ENCODE data around the gene RAB27A. TPM values are rescaled to one million over a fixed set of nuclear protein-coding genes. Genes with fewer than 3 reads are reported as not detected.

The RAB27A gene
- polyA plus RNA-seq, 1 of the 3 experiments (the other 2 are of a cell fraction): 9.6 TPM

DNA sequence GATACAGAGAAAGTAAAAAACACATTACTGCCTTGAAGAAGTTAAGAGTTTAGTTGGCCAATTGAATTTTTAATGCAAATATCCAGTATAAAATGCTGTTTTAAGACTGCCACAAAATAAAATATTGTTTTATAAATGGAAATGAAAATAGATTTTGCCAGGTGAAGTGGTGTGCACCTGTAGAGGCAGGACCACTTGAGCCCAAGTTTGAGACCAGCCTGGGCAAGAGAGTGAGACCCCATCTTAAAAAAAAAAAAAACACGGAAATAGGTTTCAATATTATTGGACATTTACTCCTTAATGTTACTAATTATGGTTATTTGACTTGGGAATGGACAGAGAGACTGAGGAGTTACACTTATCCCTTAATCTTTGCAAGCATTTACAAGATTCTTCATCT, 31.4 kb upstream of the RAB27A start (continued):
- TF ChIP-seq EP300 (IDR thresholded peaks at IDR 0.05; ENCODE audit: borderline replicate concordance in 1 of 2, low read depth in 1 of 2, low read length in 1 of 2): no peak

DNA sequence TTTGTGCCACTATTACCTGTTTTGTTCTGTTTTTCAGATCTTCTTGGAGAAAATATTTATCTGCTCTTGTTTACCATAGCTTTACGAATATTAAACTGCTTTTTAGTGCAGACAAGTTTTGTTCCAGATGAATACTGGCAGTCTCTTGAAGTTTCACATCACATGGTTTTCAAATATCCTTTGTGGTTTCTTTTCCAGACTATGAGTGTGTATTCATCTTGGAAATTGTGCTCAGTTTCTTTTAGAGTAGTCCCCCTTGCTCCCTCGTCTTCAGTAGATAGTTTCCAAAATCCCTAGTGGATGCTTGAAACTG, 30.6 kb upstream of the RAB27A start:
- Histone ChIP-seq H3K4me1 (ENCODE audit: control insufficient read depth in 1 of 2, insufficient read depth in 2 of 2, low read depth in 1 of 2, low read length in 1 of 2) (peaks cover 4 to 6% of the 10 kb centered on the region in 2 experiments; a peak in 3 of 4 replicates), H3K9me2 (no peaks in the 10 kb centered on the region), H3K27ac (ENCODE audit: low read depth in 2 of 2, low read length in 1 of 2) (no peak overlapping the region), H3K9me3 (no peaks in the 10 kb centered on the region), H3K36me3 (replicated peaks in 1 of 2; ENCODE audit: control insufficient read depth in 1 of 2, insufficient read depth in 2 of 2, low read length in 1 of 2) (peaks cover 0 to 3% of the 10 kb centered on the region in 2 experiments), H3F3A (replicated peaks; ENCODE audit: insufficient read depth) (no peaks in the 10 kb centered on the region), H3K9ac (no peak overlapping the region), H3K27me3 (ENCODE audit: insufficient read depth) (no peaks in the 10 kb centered on the region), H4K20me1 (ENCODE audit: insufficient read depth) (no peaks in the 10 kb centered on the region), H3K79me2 (ENCODE audit: insufficient read depth) (peaks cover 47% of the 10 kb centered on the region), H2AFZ (ENCODE audit: low read depth) (peak overlapping the region; percentile 93), H3K4me3 (ENCODE audit: low read depth in 2 of 2, low read length in 1 of 2) (peak overlapping the region in 1 of 2 experiments; percentile 99; a peak in 1 of 4 replicates), H3K4me2 (peak overlapping the region; percentile 87)
- DNase-seq: no peak
- ChIA-PET POLR2A (no interaction called here), CTCF (no interaction called here)
- TF ChIP-seq MEF2A (IDR thresholded peaks at IDR 0.05; ENCODE audit: borderline replicate concordance, low read depth): no peak
- TF ChIP-seq, protein P1, sequence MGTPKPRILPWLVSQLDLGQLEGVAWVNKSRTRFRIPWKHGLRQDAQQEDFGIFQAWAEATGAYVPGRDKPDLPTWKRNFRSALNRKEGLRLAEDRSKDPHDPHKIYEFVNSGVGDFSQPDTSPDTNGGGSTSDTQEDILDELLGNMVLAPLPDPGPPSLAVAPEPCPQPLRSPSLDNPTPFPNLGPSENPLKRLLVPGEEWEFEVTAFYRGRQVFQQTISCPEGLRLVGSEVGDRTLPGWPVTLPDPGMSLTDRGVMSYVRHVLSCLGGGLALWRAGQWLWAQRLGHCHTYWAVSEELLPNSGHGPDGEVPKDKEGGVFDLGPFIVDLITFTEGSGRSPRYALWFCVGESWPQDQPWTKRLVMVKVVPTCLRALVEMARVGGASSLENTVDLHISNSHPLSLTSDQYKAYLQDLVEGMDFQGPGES (IDR thresholded peaks at IDR 0.05; ENCODE audit: low read depth, low read length): no peak
- no peak for TF ChIP-seq CHD2 (IDR thresholded peaks at IDR 0.05; ENCODE audit: low read length, partially characterized antibody)
- TF ChIP-seq YY1 (IDR thresholded peaks at IDR 0.05; ENCODE audit: low read depth): no peak
- no peak for TF ChIP-seq TAF1 (IDR thresholded peaks at IDR 0.05; ENCODE audit: borderline replicate concordance, low read depth, low read length)
- no peak for TF ChIP-seq GABPA (IDR thresholded peaks at IDR 0.05; ENCODE audit: low read depth)
- no peak for TF ChIP-seq FOXJ3 (CRISPR knock-in tag; IDR thresholded peaks at IDR 0.05)
- no peak for TF ChIP-seq GATA2 (CRISPR knock-in tag; IDR thresholded peaks at IDR 0.05)
- TF ChIP-seq SMC3 (IDR thresholded peaks at IDR 0.05; ENCODE audit: low read depth, low read length): no peak
- TF ChIP-seq TCF12 (IDR thresholded peaks at IDR 0.05): no peak
- TF ChIP-seq ELF1 (IDR thresholded peaks at IDR 0.05): no peak
- no peak for TF ChIP-seq JUND (IDR thresholded peaks at IDR 0.05)
- 85% methylated on average over 2 of the region's 2 CpGs for WGBS (ENCODE audit: low lambda C conversion rate)

DNA sequence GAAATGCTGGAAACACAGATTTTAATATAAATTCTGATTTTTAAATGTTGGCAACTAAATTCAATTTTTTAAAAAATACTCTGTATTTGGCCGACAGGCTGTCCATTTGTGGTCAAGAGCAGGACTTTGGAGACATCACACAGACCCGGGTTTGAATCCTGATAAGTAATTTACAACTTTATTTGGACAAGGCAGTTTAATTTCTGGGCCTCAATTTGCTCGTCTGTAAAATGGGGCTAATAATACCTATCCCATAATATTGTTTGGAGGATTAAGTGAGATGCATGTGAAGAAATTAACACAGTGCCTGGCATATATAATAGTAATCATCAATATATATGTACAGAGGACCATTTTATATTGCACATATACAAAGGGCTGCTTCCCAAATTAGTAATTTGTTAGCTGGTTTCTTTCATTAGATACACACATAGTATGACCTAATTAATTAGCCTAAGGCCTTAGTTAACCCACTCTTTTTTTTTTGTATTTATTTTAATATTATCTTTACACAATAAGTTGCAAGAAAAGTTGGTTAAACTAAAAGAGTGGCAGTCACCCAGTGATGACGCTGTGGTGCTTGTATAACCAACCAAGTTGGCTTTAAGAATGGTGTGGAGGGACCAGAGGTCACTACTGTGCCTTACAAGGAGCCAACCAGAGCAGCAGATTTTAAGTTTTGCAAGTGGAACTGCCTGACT, 30.1 kb upstream of the RAB27A start:
- WGBS (ENCODE audit: low lambda C conversion rate): 42% methylated on average over 4 of the region's 4 CpGs
- Histone ChIP-seq H3F3A (replicated peaks; ENCODE audit: insufficient read depth) (no peaks in the 10 kb centered on the region), H3K36me3 (replicated peaks in 1 of 2; ENCODE audit: control insufficient read depth in 1 of 2, insufficient read depth in 2 of 2, low read length in 1 of 2) (peaks cover 0 to 3% of the 10 kb centered on the region in 2 experiments), H4K20me1 (ENCODE audit: insufficient read depth) (no peaks in the 10 kb centered on the region), H3K4me2 (peak overlapping the region; percentile 87), H3K9me2 (no peaks in the 10 kb centered on the region), H3K4me3 (ENCODE audit: low read depth in 2 of 2, low read length in 1 of 2) (peak overlapping the region; percentile 67 to 99), H3K27ac (ENCODE audit: low read depth in 2 of 2, low read length in 1 of 2) (peak overlapping the region; percentile 88), H3K27me3 (ENCODE audit: insufficient read depth) (no peaks in the 10 kb centered on the region), H3K79me2 (ENCODE audit: insufficient read depth) (peaks cover 52% of the 10 kb centered on the region), H2AFZ (ENCODE audit: low read depth) (peak overlapping the region; percentile 93), H3K4me1 (ENCODE audit: control insufficient read depth in 1 of 2, insufficient read depth in 2 of 2, low read depth in 1 of 2, low read length in 1 of 2) (peaks cover 4 to 6% of the 10 kb centered on the region in 2 experiments; a peak in 3 of 4 replicates), H3K9ac (peak overlapping the region; percentile 99), H3K9me3 (no peaks in the 10 kb centered on the region)
- ChIA-PET CTCF (interaction anchor here (0.7 to 1.8 kb wide), 4 partner anchors 15 to 116 kb away, joined by 3 to 7 read pairs (median 4); partner anchors contain the start of genes CCPG1 and PIERCE2), POLR2A (interaction anchor here (0.9 to 1.7 kb wide), 3 partner anchors 12 to 123 kb away, joined by 3 to 22 read pairs (median 5); partner anchors contain the start of genes CCPG1, PIERCE2 and RSL24D1)
- TF ChIP-seq RCOR1 (IDR thresholded peaks at IDR 0.05; ENCODE audit: low read length) (peak; percentile 27; the same call in 1 of the 2 replicates), TCF12 (IDR thresholded peaks at IDR 0.05) (no peak), POLR2AphosphoS5 (IDR thresholded peaks at IDR 0.05; ENCODE audit: low read depth, low read length) (no peak), MXI1 (IDR thresholded peaks at IDR 0.05; ENCODE audit: low read depth, low read length) (no peak), FOXM1 (IDR thresholded peaks at IDR 0.05; ENCODE audit: low read depth) (no peak)
- no peak for DNase-seq
